GM23338 (cell line): Measurements from ENCODE around the gene ICAM1. TPM values are rescaled to one million over a fixed set of nuclear protein-coding genes. Genes with fewer than 3 reads are reported as not detected.

Experiments
- ATAC-seq: fragments of 200-7000 bp; cut with Tn5 transposase; 3 replicates; pipeline ENCODE4 v1.9.1; 2020
- DNase-seq: peaks from one replicate; pipeline ENCODE4 v3.0.0-alpha.2; 2015; ENCODE audit warnings: low spot score
- H2AFZ ChIP-seq: fragments of 200-600 bp; sonication (generic); 2 replicates; pipeline ENCODE4 v1.8.0; 2016; ENCODE audit warnings: antibody characterized with exemption, mild to moderate bottlenecking, moderate library complexity
- H3F3A ChIP-seq: fragments of 200-600 bp; sonication (generic); replicated peaks from 2 replicates; pipeline ENCODE4 v1.8.0; 2017; ENCODE audit warnings: antibody characterized with exemption, mixed run types, low read depth
- H3K27ac ChIP-seq: fragments of 200-600 bp; sonication (generic); 2 replicates; pipeline ENCODE4 v1.6.1; 2016; ENCODE audit warnings: low read depth
- H3K27me3 ChIP-seq: fragments of 200-600 bp; sonication (generic); 2 replicates; pipeline ENCODE4 v1.8.0; 2016; ENCODE audit warnings: mild to moderate bottlenecking, mixed run types, moderate library complexity; ENCODE audit not compliant: insufficient read depth
- H3K36me3 ChIP-seq: fragments of 200-600 bp; sonication (generic); 2 replicates; pipeline ENCODE4 v1.8.0; 2016; ENCODE audit warnings: mild to moderate bottlenecking; ENCODE audit not compliant: insufficient read depth
- H3K4me1 ChIP-seq: fragments of 200-600 bp; sonication (generic); 2 replicates; pipeline ENCODE4 v1.8.0; 2016; ENCODE audit warnings: mild to moderate bottlenecking, moderate library complexity; ENCODE audit not compliant: insufficient read depth
- H3K4me2 ChIP-seq: fragments of 200-600 bp; sonication (generic); 2 replicates; pipeline ENCODE4 v1.7.1; 2017; ENCODE audit warnings: mixed run types
- H3K4me3 ChIP-seq: fragments of 200-600 bp; sonication (generic); 2 replicates; pipeline ENCODE4 v1.6.1; 2016; ENCODE audit warnings: mixed run types
- H3K79me2 ChIP-seq: fragments of 200-600 bp; sonication (generic); replicated peaks from 2 replicates; pipeline ENCODE4 v1.8.0; 2017; ENCODE audit warnings: mild to moderate bottlenecking; ENCODE audit not compliant: insufficient read depth
- H3K9me2 ChIP-seq: fragments of 200-600 bp; sonication (generic); 2 replicates; pipeline ENCODE4 v1.8.0; 2017; ENCODE audit not compliant: insufficient read depth
- H4K20me1 ChIP-seq: fragments of 200-600 bp; sonication (generic); replicated peaks from 2 replicates; pipeline ENCODE4 v1.8.0; 2017; ENCODE audit warnings: mild to moderate bottlenecking; ENCODE audit not compliant: insufficient read depth
- H3K27ac Mint-ChIP-seq: 2 replicates; pipeline ENCODE4 v1.8.0; 2020; ENCODE audit warnings: inconsistent platforms, mild to moderate bottlenecking, moderate library complexity, mixed read lengths
- H3K27me3 Mint-ChIP-seq: 3 replicates; pipeline ENCODE4 v1.8.0; 2022; ENCODE audit warnings: low read depth, mild to moderate bottlenecking, moderate library complexity, mixed read lengths, inconsistent platforms; ENCODE audit not compliant: insufficient read depth, poor library complexity
- H3K36me3 Mint-ChIP-seq: 3 replicates; pipeline ENCODE4 v1.8.0; 2021; ENCODE audit warnings: low read depth, mild to moderate bottlenecking, inconsistent platforms, moderate library complexity, mixed read lengths
- H3K4me1 Mint-ChIP-seq: 3 replicates; pipeline ENCODE4 v1.8.0; 2020; ENCODE audit warnings: mild to moderate bottlenecking, inconsistent platforms, mixed read lengths
- H3K4me3 Mint-ChIP-seq: 3 replicates; pipeline ENCODE4 v1.8.0; 2021; ENCODE audit warnings: moderate library complexity, mild to moderate bottlenecking, inconsistent platforms, mixed read lengths
- H3K9me3 Mint-ChIP-seq: 3 replicates; pipeline ENCODE4 v1.8.0; 2020; ENCODE audit warnings: moderate library complexity, mild to moderate bottlenecking, inconsistent platforms, mixed read lengths
- CREB1 ChIP-seq: fragments of 250-450 bp; sonication (Bioruptor Pico); IDR thresholded peaks from 2 replicates; pipeline ENCODE4 v1.5.0; 2020; ENCODE audit warnings: low read depth, mild to moderate bottlenecking, moderate library complexity
- CTCF ChIP-seq, 2 experiments: fragments of 200-600 bp in 1 of 2; sonication (generic) in 1 of 2; conservative IDR thresholded peaks; 2 replicates each; pipeline versions ENCODE4 v1.5.1 to v1.6.1; 2016 to 2017; ENCODE audit warnings: antibody characterized with exemption in 2 of 2, low read depth in 2 of 2, mild to moderate bottlenecking in 2 of 2, moderate library complexity in 1 of 2
- NANOG ChIP-seq: IDR thresholded peaks from 2 replicates; pipeline ENCODE4 v1.6.1; 2016; ENCODE audit warnings: antibody characterized with exemption, borderline replicate concordance
- POLR2AphosphoS5 ChIP-seq: IDR thresholded peaks from 2 replicates; pipeline ENCODE4 v1.6.1; 2016; ENCODE audit warnings: antibody characterized with exemption, low read depth
- STAT1 ChIP-seq: IDR thresholded peaks from one replicate; pipeline ENCODE4 v1.6.1; 2016; ENCODE audit warnings: antibody characterized with exemption; ENCODE audit not compliant: unreplicated experiment
- ZNF331 ChIP-seq: fragments of 250-450 bp; sonication (Bioruptor Pico); IDR thresholded peaks from 2 replicates; pipeline ENCODE4 v1.5.0; 2020; ENCODE audit warnings: low read depth, mild to moderate bottlenecking, moderate library complexity
- polyA plus RNA-seq: library from polyadenylated mRNA; unstranded; fragments of >200 nt; fragmentation: Nextera tagmentation; extraction: Ambion mirVana; gene quantifications from 2 replicates; pipeline ENCODE4 v1.2.1, GENCODE V29; 2016
- total RNA-seq: library from RNA; depleted of rRNA; stranded (reverse); fragments of >200 nt; shearing (Covaris generic); gene quantifications from 2 replicates; pipeline ENCODE4 v1.2.3, GENCODE V29; 2014
- TF ChIP-seq, protein P1 (sequence below): IDR thresholded peaks from 2 replicates; pipeline ENCODE4 v1.6.1; 2016; ENCODE audit warnings: antibody characterized with exemption

Gene ICAM1
- total and polyA plus RNA-seq, 2 experiments from 2014 or later: 1.6 to 3.5 TPM

GRCh38 chr19:10230861-10231611, 39.9 kb upstream of the ICAM1 start, which contains the start of gene S1PR2:
TSS of gene S1PR2 (minus strand) at chr19:10231331. CDS start at chr19:10224905, 6,426 bp downstream.
- H3F3A ChIP-seq: peaks cover 8% of the 10 kb centered on the region
- H3K36me3 Mint-ChIP-seq: no peaks in the 10 kb centered on the region
- peaks cover 13% of the 10 kb centered on the region for H3K27me3 Mint-ChIP-seq
- peaks cover 8% of the 10 kb centered on the region; the same call in 1 of the 2 replicates for H3K79me2 ChIP-seq
- H3K36me3 ChIP-seq: no peaks in the 10 kb centered on the region
- H3K27ac ChIP-seq: peak within 1 kb of the TSS; percentile 84
- H3K4me3 Mint-ChIP-seq: peak within 1 kb of the TSS; percentile 78
- peak within 1 kb of the TSS; percentile 90 for H3K4me2 ChIP-seq
- no peaks in the 10 kb centered on the region for H3K9me2 ChIP-seq
- H3K27me3 ChIP-seq: no peaks in the 10 kb centered on the region
- peak within 1 kb of the TSS; percentile 88 for H3K4me3 ChIP-seq
- peak within 1 kb of the TSS; percentile 85 for H3K27ac Mint-ChIP-seq
- peak; percentile 91 for DNase-seq
- no peaks in the 10 kb centered on the region for H3K9me3 Mint-ChIP-seq
- H3K4me1 ChIP-seq: peaks cover 3% of the 10 kb centered on the region
- ATAC-seq: peak; percentile 78
- H4K20me1 ChIP-seq: no peaks in the 10 kb centered on the region; the same call in 1 of the 2 replicates
- TF ChIP-seq POLR2AphosphoS5 (peak; percentile 69), NANOG (no peak), CREB1 (CRISPR knock-in tag) (peak; percentile 97)
- H2AFZ ChIP-seq: peak within 1 kb of the TSS; percentile 92
- H3K4me1 Mint-ChIP-seq: peaks cover 15% of the 10 kb centered on the region

GRCh38 chr19:10231612-10232228, 39.2 kb upstream of the ICAM1 start:
- H3K27me3 Mint-ChIP-seq: peaks cover 17% of the 10 kb centered on the region
- H3K9me2 ChIP-seq: no peaks in the 10 kb centered on the region
- no peaks in the 10 kb centered on the region; the same call in 1 of the 2 replicates for H4K20me1 ChIP-seq
- H3K4me3 Mint-ChIP-seq: peak overlapping the region; percentile 78
- no peaks in the 10 kb centered on the region for H3K27me3 ChIP-seq
- H3K27ac ChIP-seq: no peak overlapping the region
- H3K36me3 ChIP-seq: no peaks in the 10 kb centered on the region
- H2AFZ ChIP-seq: peak overlapping the region; percentile 92
- TF ChIP-seq, protein P1, sequence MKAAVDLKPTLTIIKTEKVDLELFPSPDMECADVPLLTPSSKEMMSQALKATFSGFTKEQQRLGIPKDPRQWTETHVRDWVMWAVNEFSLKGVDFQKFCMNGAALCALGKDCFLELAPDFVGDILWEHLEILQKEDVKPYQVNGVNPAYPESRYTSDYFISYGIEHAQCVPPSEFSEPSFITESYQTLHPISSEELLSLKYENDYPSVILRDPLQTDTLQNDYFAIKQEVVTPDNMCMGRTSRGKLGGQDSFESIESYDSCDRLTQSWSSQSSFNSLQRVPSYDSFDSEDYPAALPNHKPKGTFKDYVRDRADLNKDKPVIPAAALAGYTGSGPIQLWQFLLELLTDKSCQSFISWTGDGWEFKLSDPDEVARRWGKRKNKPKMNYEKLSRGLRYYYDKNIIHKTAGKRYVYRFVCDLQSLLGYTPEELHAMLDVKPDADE: no peak
- no peak for TF ChIP-seq ZNF331
- no peak for TF ChIP-seq STAT1
- TF ChIP-seq POLR2AphosphoS5: no peak
- no peak for TF ChIP-seq CTCF (conservative IDR thresholded peaks at IDR 0.05; ENCODE audit: low read depth in 2 of 2)
- TF ChIP-seq NANOG: no peak
- peaks cover 13% of the 10 kb centered on the region for H3K4me1 Mint-ChIP-seq
- H3K4me3 ChIP-seq: peak overlapping the region; percentile 88
- peaks cover 8% of the 10 kb centered on the region for H3F3A ChIP-seq
- ATAC-seq: peak; percentile 18; the same call in 2 of the 3 replicates
- H3K4me1 ChIP-seq: peaks cover 3% of the 10 kb centered on the region
- no peak for DNase-seq
- peaks cover 8% of the 10 kb centered on the region; the same call in 1 of the 2 replicates for H3K79me2 ChIP-seq
- no peaks in the 10 kb centered on the region for H3K36me3 Mint-ChIP-seq
- H3K4me2 ChIP-seq: peak overlapping the region; percentile 90
- H3K9me3 Mint-ChIP-seq: no peaks in the 10 kb centered on the region
- H3K27ac Mint-ChIP-seq: peak overlapping the region; percentile 85
